Activated naive CD8-positive, alpha-beta T cell treated with anti-CD3 and anti-CD28 coated beads, Interleukin-2, amount 50 U/mL, for 16 hours (primary cell): ENCODE results near the gene TMEM263.

Experiments
- DNase-seq: peaks from one replicate; pipeline ENCODE4 v3.0.0-alpha.2; 2020; ENCODE audit warnings: low read depth, low spot score

Gene TMEM263

DNA sequence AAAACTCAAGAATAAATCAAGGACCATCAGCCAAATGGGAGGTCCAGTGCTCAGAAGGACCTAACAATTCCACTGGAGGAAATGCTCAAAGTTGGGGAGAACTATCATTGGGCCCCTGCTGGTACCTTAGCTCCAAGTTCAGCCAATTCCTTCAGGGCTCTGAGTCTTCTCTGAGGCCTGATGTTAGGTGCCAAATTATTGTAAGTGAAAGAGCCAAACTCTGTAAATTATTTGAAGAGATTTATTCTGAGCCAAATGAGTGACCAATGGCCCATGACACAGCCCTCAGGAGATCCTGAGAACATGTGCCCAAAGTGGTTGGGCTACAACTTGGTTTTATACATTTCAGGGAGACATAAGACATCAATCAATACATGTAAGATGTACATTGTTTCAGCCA is 8.2 kb upstream of the TMEM263 start:
- DNase-seq = no peak

- DNase-seq = no peak
These were observed 5.1 kb upstream of the TMEM263 start for GRCh38 chr12:106950591-106950990.

GRCh38 chr12:106953352-106954250 is 2.1 kb upstream of the TMEM263 start:
- DNase-seq = no peak

GRCh38 chr12:106954462-106955376 is 988 bp upstream of the TMEM263 start:
- DNase-seq = no peak

- DNase-seq = no peak
These were observed 406 bp downstream of the TMEM263 start for GRCh38 chr12:106956048-106956578.

GRCh38 chr12:106957583-106957982 is 1.9 kb downstream of the TMEM263 start:
- DNase-seq = no peak

DNA sequence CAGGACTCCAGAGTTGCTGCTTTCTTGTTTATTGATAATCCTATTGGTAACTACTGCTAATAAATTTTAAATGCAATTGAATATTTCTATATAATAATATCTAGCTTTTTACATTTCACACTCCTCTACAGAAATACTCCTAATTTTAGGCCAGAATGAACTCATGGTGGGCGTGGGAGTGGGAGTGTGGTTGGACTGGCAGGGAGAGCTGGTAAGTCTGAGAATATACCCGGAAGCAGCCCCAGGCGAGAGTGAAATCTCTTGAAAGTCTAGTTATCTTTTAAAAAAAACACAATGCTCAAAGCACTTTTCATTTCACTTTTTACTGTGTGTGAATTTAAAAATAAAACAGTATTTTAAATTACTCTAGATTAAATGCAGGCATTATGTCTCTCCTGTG is 4.7 kb downstream of the TMEM263 start:
- no peak for DNase-seq

DNA sequence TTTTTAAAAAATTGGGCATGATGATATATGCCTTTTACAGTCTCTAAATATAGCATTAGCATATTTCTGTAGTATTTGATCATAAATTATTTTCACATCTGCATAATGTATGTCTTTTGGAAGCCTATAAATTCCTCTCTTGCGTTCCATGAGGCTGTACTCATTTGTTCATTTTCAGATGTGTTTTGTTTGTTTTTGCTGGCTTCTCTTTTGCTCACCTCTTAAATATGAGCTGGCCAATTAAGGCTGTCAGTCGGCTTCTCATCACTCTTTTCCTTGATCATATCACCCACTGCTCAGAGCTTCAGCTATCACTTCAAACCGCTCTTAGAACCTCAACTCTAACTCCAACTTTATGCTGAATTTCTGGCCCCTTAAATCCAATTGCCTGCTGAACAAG is 6.6 kb downstream of the TMEM263 start:
- no peak for DNase-seq

GRCh38 chr12:106964526-106964925 is 8.8 kb downstream of the TMEM263 start:
- DNase-seq = no peak

DNA sequence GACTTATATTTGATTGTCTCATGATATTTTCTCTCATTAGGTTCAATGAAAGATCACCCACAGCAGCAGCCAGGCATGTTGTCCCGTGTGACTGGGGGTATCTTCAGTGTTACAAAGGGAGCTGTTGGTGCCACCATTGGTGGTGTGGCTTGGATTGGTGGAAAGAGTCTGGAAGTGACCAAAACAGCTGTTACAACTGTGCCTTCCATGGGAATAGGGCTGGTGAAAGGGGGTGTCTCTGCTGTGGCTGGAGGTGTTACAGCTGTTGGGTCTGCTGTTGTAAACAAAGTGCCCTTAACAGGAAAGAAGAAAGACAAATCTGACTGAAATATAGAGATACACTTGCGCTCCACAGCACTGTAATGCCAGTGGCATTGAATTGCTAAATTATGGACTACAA is 15.4 kb downstream of the TMEM263 start:
- no peak for DNase-seq

GRCh38 chr12:106973545-106973944 is 17.8 kb downstream of the TMEM263 start:
- no peak for DNase-seq

DNA sequence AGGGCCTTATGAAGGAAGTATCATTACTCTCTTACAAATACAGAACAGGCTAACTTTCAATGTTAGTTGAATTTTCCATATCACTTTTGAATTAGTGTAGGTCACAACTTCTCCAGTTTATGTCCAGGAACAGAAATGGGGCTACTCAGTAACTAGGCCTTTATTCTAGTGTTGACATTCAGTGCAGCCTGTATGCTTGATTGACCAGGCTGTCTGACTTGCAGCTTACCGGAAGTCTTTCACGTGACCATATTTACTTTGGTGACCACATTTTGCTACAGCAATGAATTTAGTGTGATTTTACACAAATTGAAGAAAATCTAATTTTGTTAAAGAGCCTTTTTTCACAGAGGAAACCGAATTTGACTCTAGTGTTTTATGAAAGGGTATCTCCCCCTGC is 18.8 kb downstream of the TMEM263 start:
- no peak for DNase-seq

GRCh38 chr12:106975098-106975497 is 19.4 kb downstream of the TMEM263 start:
- no peak for DNase-seq

- no peak for DNase-seq
These were observed 20.4 kb downstream of the TMEM263 start for GRCh38 chr12:106975993-106976658.

DNA sequence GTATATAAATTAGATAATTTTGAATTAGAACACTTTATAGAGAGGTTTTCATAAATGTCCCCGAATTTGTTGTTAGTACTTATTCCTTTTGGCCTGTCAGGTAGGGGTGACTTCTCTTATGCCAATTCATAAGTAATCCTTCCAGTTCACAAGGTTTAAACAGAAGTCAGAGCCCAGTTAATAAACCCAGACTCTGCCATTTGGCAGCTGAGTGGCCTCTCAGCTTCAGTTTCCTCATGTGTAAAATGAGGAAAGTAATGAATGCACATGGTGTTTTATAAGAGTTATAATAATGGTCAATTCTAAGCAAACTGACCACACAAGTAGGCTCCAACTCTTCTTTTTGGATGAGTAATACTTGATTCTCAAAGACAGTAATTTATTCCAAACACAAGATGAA is 21.0 kb downstream of the TMEM263 start:
- no peak for DNase-seq

GRCh38 chr12:106978035-106978800 is 22.5 kb downstream of the TMEM263 start:
- DNase-seq = no peak

- DNase-seq = no peak
These were observed 25.2 kb downstream of the TMEM263 start for GRCh38 chr12:106980944-106981343.

GRCh38 chr12:106981788-106982187 is 26.1 kb downstream of the TMEM263 start:
- no peak for DNase-seq

DNA sequence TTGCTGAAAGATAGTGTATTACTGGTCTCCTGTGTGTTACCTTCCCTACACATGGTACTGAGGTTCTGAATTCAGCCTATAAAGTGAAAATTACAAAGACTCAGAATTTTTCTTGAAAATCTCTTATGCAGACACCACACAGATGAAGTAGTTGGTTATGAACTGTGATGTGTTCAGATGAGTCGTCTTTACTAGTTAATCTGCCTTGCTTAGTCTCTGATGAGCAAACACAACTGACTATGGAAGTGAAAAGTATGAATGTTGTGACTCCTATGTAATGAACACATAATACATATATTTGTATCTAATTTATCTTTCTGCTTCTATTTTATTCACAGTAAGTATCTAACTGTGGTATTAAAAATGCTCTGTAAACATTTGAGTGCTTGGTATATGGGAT is 26.5 kb downstream of the TMEM263 start:
- no peak for DNase-seq

DNA sequence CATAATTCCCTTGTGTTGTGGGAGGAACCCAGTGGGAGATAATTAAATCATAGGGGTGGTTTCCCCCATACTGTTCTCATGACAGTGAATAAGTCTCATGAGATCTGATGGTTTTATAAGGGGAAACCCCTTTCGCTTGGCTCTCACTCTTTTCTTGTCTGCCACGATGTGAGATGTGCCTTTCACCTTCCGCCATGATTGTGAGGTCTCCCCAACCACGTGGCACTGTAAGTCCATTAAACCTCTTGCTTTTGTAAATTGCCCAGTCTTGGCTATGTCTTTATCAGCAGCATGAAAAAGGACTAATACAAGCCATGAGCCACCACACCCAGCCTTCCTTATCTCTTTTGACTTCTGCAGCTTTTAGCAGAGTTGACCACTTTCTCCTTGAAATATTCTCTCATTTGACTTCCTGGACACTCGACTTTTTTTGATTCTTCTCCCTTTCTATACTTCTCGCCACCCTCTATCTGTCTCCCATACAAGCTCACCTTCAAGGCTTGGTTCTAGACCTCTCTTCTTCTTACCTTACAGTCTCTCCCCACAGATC is 29.0 kb downstream of the TMEM263 start:
- no peak for DNase-seq

GRCh38 chr12:106985479-106985878 is 29.8 kb downstream of the TMEM263 start:
- no peak for DNase-seq
